HepG2 (cell line): ENCODE results near the gene USP32.
"Not testable (repeated sequence)": the region's sequence is repeated elsewhere in the genome, so short reads cannot be mapped to it uniquely, and the experiment has no call there.

ENCODE experiments used
- BRD4 ChIP-seq: sonication (generic); formaldehyde crosslinking; IDR thresholded peaks from 2 replicates; pipeline ENCODE4 v1.4.0; 2020; ENCODE audit warnings: missing genetic modification reagents
- ETS1 ChIP-seq: sonication (generic); formaldehyde crosslinking; IDR thresholded peaks from 2 replicates; pipeline ENCODE4 v1.4.0; 2020; ENCODE audit warnings: missing genetic modification reagents
- FOSL1 ChIP-seq: sonication (generic); formaldehyde crosslinking; IDR thresholded peaks from 2 replicates; pipeline ENCODE4 v1.9.0; 2021; ENCODE audit warnings: missing genetic modification reagents, borderline replicate concordance
- HMGXB4 ChIP-seq, 2 experiments: sonication (generic) in 1 of 2; formaldehyde crosslinking in 1 of 2; IDR thresholded peaks; 2 replicates each; pipeline versions ENCODE4 v1.4.0 to v1.6.1; 2018 to 2020; ENCODE audit warnings: missing genetic modification reagents in 2 of 2, borderline replicate concordance in 1 of 2, low read depth in 1 of 2, mild to moderate bottlenecking in 1 of 2, missing biosample characterization in 1 of 2
- MIXL1 ChIP-seq: IDR thresholded peaks from 2 replicates; pipeline ENCODE4 v1.6.1; 2016
- MTA3 ChIP-seq: sonication (generic); formaldehyde crosslinking; IDR thresholded peaks from 2 replicates; pipeline ENCODE4 v1.4.0; 2020; ENCODE audit warnings: missing genetic modification reagents
- NR2C2 ChIP-seq: sonication (generic); formaldehyde crosslinking; IDR thresholded peaks from 2 replicates; pipeline ENCODE4 v1.4.0; 2020; ENCODE audit warnings: missing genetic modification reagents, mild to moderate bottlenecking, moderate library complexity, borderline replicate concordance
- STAT5B ChIP-seq: sonication (generic); formaldehyde crosslinking; IDR thresholded peaks from 2 replicates; pipeline ENCODE4 v1.4.0; 2020; ENCODE audit warnings: missing genetic modification reagents
- TCF7 ChIP-seq: sonication (generic); IDR thresholded peaks from 2 replicates; pipeline ENCODE4 v1.6.1; 2016; ENCODE audit warnings: antibody characterized with exemption, low read depth
- ZNF430 ChIP-seq: sonication (generic); formaldehyde crosslinking; IDR thresholded peaks from 2 replicates; pipeline ENCODE4 v1.9.0; 2021; ENCODE audit warnings: mild to moderate bottlenecking, missing genetic modification reagents
- ZNF468 ChIP-seq: sonication (generic); formaldehyde crosslinking; IDR thresholded peaks from 2 replicates; pipeline ENCODE4 v1.8.0; 2022; ENCODE audit warnings: mild to moderate bottlenecking, moderate library complexity, missing genetic modification reagents
- ZNF749 ChIP-seq: sonication (generic); formaldehyde crosslinking; IDR thresholded peaks from 2 replicates; pipeline ENCODE4 v1.8.0; 2022; ENCODE audit warnings: mild to moderate bottlenecking, missing genetic modification reagents, moderate library complexity, borderline replicate concordance
- TF ChIP-seq, protein P1 (sequence below): IDR thresholded peaks from 2 replicates; pipeline ENCODE4 v1.6.1; 2016

- TF ChIP-seq ZNF749 (CRISPR knock-in tag); HMGXB4 (CRISPR knock-in tag; IDR thresholded peaks at IDR 0.05; ENCODE audit: borderline replicate concordance in 1 of 2, low read depth in 1 of 2); MIXL1 (CRISPR knock-in tag); NR2C2 (CRISPR knock-in tag); BRD4 (CRISPR knock-in tag); FOSL1 (CRISPR knock-in tag); ETS1; MTA3; ZNF430; TCF7; STAT5B (CRISPR knock-in tag); ZNF468 (CRISPR knock-in tag): not testable (repeated sequence)
- TF ChIP-seq, protein P1, sequence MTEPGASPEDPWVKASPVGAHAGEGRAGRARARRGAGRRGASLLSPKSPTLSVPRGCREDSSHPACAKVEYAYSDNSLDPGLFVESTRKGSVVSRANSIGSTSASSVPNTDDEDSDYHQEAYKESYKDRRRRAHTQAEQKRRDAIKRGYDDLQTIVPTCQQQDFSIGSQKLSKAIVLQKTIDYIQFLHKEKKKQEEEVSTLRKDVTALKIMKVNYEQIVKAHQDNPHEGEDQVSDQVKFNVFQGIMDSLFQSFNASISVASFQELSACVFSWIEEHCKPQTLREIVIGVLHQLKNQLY (CRISPR knock-in tag) = not testable (repeated sequence)
These were observed 49.4 kb downstream of the USP32 start for GRCh38 chr17:60342492-60342891.
